ENCODE data around the gene POU2F3.

GRCh38 chr11:120226714-120227113, 13.2 kb upstream of the POU2F3 start:
- TF ChIP-seq CTCF (IDR thresholded peaks at IDR 0.05) (no peak), POLR2A (IDR thresholded peaks at IDR 0.05) (no peak), EP300 (IDR thresholded peaks at IDR 0.05) (no peak), POLR2AphosphoS5 (IDR thresholded peaks at IDR 0.05) (no peak)
